ENCODE results near the gene TCOF1.
A peak's percentile ranks its signal among the peaks of the same experiment; 100 is the strongest.
"Not testable (repeated sequence)": the region's sequence is repeated elsewhere in the genome, so short reads cannot be mapped to it uniquely, and the experiment has no call there.

Gene TCOF1

GRCh38 chr5:150406103-150406722 lies 48.7 kb downstream of the TCOF1 start:
- no peak for DNase-seq

DNA sequence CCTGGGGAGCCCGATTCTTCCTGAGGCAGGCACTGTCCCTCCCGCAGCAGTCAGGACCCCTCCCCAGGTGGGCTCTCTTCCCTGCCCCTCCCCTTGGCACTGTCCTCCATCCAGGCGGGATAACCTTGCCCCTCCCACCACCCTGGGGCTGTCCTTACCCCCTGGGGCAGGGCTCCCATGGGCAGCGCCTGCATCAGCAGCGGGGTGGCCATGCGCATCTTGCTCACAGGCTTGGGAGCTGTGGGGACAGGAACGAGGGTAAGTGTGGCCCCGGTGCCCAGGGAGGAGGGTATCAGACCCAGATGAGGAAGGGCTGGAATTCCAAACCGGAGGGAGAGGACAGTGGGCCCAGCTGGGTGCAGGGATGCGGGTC lies 49.2 kb downstream of the TCOF1 start:
- no peak for DNase-seq

DNA sequence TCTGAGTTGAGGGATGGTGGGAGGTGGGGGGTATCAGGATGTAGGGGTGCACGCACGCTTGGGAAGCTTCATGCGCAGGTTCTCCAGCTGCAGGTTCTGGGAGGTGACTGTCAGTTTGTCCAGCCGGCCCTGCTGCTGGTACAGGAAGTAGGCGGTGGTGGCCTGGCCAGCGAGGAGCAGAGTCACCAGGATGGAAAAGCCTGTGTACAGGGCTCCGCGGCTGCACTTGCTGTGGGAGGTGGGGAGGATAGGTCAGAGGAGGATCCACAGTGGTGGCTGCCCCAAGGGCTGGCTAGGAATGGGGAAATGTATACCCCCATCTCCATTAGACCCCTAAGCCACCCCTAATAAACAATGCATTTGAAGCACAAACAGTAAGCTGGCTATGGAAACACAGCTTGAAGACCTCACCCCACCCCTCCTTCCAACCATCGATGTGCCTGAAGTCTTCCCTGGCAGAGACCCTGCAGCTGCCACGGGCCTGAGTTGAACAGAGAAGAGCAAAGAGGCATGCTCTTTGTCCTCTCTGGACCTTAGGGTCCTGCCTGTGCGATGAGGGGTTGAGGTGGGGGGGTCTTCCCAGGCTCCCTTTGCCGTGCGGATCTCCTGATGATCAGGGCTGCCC lies 49.7 kb downstream of the TCOF1 start:
- DNase-seq, result no peak

GRCh38 chr5:150408231-150408943 lies 50.9 kb downstream of the TCOF1 start:
- DNase-seq, result no peak

DNA sequence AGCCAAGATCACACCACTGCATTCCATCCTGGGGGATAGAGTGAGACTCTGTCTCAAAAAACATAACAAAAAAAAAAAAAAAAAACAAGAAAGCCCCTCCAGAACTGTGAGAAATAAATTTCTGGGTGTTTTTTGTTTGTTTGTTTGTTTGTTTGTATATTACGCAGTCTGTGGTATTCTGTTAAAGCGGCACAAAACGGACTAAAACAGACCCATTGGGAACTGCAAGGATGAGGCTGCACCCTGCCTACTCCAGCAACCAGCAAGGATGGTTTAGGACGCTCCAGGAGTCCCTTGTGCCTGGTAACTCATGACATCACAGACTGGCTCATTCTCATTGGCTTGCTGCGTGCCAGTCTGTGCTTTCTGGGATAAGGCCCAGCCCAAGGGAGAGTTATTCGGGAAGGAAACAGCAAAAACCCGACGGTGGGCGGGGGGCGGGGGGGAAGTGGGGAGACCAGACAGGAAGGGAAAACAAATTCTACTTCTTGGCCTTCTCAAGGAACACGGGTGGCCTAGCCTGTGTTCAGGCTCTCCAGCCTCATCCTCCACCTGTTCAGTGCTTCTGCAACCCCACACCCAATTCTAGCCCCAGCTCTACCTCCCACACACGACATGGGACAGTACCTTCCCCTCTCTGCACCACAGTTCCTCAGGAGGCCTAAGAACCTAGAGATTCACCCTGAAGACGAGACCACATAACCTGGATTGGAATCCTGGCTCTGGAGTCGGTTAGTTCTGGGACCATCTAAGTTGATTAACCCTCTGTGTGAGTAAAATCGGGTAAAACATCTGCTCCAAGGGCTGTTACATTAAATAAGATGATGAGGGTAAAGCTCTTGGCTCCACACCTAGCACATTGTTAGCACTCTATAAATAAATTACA lies 52.4 kb downstream of the TCOF1 start:
- DNase-seq, result peak; percentile 77

DNA sequence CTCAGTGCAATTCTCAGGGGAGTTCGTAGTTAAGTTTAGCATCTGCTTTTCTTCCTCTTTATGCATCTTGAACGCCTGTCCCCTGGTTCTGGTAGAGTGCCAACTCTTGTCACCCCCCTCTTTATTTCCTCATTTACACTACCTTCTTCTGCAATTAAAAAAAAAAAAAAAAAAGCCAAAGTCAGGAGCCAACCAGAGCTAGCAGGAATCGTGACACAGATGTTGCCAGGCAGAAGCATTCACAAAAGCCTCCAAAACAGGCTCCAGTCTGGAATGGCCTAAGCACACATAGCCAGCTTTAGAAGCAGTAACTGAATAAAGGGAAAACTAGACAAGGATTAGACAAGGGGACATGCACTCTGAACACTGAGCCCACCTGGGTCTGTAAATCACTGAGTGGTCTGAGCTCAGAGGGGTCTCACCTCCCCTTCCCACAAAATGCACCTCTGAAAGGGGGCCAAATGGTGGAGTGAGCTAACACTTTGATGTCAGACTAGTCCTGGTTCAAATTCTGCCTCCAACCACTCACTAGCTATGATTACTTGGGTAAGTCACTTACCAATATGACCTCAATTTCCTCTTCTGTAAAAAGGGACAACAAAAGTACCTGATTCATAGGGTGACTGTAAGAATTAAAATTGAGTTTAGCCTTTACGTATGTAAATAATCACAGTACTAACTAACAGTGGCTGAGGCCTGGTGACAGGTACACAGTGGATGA lies 53.2 kb downstream of the TCOF1 start:
- DNase-seq, result peak; percentile 24

DNA sequence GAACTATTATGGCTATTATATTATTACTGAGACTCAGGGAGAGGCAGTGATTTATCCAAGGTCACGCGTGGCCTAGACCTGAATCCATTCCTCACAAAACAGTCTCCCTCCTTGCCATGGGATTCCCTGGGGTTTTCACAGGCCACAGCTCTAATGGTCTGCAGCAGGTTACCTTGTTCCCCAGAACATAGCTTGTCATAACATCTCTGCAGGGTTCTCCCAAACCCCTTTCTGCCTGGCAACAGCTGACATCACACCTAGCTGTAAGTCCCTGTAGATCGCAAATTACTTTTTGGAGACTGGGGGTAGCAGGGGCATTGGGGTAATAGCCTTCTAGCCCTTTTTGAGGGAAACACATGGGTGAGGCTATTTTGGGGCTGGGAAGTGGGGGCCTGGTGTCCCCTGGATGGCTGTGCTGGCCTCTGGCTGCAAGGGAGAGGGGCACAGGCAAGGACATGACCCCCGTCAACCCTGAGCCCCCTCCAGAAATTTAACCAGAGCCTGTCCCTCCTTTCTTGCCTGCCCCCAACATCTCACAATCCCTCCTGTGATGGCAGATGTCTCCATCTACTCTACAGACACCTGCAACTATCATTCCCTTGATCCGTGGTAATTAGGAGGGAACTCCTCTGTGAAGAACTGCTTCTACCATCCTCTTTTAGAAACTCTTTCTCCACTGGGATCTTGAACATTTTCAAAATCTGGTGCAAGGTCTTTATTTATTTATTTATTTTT lies 53.9 kb downstream of the TCOF1 start:
- DNase-seq, result no peak

DNA sequence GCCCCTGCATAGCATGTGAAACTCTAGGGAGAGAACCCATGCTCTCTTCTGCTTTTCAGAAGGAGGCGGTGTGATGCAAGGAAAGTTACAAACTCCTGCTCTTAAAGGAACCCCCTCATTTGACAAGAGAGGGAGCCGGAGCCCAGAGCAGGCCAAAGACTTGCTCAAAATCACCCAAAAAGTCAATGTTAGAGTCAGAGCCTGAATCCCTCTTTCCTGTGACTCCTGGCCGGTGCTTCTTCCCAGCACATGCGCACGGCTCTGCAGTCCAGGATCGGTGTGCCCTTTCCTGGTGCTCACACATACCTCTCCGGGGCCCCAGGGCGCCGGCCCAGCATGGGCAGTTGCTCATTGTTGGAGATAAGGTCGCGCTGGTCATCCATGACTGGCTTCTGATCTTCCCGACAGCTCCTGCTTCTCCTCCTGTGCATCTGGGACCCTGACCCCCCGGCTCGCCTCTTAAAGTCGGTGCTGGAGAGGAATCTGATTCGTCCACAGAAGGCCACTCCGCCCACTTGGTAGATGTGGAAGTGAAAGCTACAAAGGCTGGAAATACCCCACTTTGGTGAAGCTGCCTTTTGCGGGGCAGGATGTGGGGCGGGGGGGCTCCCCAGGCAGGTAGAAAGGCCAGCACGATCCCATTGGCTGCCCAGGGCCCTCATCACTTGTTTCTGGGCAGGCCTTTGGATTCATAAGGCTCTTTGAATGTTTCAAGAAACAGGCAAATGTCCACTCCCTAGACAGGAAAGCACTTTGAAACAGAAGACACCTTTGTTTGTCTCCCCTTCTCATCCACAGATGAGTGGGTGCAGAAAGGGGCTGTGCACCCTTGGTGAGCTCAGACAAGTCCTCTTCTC lies 55.0 kb downstream of the TCOF1 start, which contains the start of gene CD74:
Gene CD74, minus strand, starts transcription at position 592 of the 857 bp plus-strand sequence. Its CDS starts 161 bp downstream, at position 431.
- DNase-seq, result peak; percentile 34

DNA sequence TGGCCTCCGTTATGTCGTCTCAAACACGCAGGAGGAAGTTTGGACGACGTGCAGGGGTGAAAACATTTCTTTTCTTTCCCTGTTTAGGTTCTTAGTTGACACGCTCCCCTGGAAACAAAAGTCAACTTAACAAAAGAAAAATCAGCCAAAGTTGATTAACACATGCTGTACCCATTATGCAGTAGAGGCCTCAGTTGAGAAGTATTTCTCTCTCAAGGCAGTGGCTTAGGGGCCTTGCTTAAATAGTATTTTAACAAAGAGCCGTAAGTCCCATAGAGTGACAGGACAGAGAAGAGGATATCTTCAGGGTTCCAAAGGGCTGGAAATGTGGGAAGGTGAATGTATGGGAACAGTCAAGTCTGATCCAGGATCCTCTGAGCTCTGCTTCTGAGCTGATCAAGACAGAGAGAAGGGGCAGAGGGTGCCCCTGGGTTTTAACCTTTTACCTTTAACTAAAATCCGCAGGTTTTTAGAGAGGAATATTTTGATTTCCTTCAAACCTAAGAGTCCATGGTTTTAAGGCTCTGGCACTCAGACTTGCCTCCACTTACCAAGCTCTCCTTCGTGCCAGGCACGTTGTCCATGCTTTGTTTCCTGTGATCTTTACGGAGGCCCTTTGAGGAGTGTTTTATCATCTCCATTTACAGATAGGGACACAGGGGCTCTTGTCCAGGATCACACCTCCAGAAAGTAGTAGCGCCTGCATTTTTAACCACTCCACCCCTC lies 55.8 kb downstream of the TCOF1 start:
- DNase-seq, result no peak

DNA sequence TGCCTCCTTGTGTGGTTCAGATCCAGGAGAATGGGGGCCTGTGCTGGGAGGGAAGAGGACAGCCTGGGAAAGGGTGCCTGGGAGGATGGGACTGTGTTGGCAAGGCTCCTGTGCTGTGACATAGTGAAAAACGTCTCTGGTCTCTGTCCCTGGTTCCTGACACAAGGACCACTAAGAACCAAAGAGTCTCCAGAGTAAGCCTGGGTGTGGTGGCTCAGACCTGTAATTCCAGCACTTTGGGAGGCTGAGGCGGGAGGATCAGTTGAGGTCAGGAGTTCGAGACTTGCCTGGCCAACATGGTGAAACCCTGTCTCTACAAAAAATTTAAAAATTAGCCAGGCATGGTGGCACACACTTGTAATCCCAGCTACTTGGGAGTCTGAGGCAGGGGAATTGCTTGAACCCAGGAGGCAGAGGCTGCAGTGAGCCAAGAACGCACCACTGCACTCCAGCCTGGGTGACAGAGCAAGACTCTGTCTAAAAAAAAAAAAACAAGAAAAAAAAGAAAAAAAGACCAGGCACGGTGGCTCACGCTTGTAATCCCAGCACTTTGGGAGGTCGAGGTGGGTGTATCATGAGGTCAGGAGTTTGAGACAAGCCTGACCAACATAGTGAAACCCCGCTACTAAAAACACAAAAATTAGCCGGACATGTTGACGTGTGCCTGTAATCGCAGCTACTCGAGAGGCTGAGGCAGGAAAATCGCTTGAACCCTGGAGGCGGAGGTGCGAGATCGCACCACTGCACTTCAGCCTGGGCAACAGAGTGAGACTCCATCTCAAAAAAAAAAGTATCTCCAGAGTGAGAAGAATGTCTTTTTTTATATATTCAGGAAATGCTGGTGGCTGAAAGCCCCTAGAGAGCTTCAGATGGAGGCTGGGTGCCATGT lies 56.6 kb downstream of the TCOF1 start:
- DNase-seq, result not testable (repeated sequence)

- DNase-seq, result no peak
These were observed 62.3 kb downstream of the TCOF1 start for GRCh38 chr5:150419630-150420270.

- no peak for DNase-seq
These were observed 64.6 kb downstream of the TCOF1 start for GRCh38 chr5:150422075-150422474.

DNA sequence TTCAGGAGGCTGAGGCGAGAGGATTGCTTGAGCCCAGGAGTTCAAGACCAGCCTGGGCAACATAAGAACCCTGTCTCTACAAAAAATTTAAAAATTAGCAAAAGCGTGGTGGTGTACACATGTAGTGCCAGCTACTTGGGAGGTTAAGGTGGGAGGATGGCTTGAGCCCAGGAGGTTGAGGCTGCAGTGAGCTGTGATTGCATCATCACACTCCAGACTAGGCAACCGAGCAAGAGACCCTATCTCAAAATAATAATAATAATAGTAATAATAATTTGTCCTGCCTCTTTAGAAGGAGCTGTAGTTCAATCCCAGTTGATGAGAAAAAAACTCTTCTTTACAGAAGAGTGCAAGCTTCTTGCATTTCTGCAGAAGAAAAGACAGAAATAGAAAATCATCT lies 65.3 kb downstream of the TCOF1 start:
- DNase-seq, result no peak

DNA sequence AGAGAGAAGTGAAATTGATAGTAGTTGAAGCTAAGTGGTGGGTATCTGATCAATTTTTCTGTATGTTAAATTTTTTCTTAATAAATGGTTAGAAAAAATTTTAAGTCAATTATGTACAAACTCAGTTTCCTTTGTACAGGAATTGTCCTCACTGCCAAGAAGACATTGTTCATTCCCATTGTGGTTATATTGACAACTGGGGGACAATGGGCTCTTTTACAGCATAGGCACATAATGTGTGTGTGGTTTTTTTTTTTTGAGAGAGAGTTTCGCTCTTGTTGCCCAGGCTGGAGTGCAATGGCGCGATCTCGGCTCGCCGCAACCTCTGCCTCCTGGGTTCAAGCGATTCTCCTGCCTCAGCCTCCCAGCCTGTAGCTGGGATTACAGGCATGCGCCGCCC lies 68.7 kb downstream of the TCOF1 start:
- DNase-seq, result not testable (repeated sequence)

GRCh38 chr5:150428106-150428876 lies 70.8 kb downstream of the TCOF1 start:
- no peak for DNase-seq

GRCh38 chr5:150428978-150429377 lies 71.5 kb downstream of the TCOF1 start:
- DNase-seq, result no peak

- no peak for DNase-seq
These were observed 71.9 kb downstream of the TCOF1 start for GRCh38 chr5:150429410-150429873.

DNA sequence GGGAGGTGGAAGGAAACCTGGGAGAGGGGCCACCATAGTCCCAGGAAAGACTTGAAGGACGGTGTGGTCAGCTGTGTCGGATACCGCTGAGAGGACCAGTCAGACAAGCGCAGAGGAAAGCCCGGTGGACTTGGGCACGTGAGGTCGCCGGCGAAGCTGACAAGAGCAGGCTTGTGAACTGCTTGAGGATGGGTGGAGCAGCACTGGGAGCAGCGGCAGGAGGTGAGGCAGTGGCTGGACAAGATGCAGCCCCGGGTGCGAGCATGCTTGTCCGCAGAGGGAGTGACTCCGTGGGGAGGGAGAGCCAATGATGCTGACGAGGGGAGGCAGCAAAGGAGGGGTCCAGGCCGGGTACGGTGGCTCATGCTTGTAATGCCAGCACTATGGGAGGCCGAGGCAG lies 73.6 kb downstream of the TCOF1 start:
- no peak for DNase-seq
